Astrocyte of the cerebellum (primary cell): ENCODE results near the gene USP47.

Experiments
- DNase-seq: peaks from one replicate; pipeline ENCODE4 v3.0.0-alpha.2; 2011; ENCODE audit warnings: low read depth
- H3K4me3 ChIP-seq: 2 replicates; pipeline ENCODE4 v1.5.1; 2011; ENCODE audit warnings: mild to moderate bottlenecking, low read depth, low read length, moderate library complexity
- CTCF ChIP-seq: IDR thresholded peaks from 2 replicates; pipeline ENCODE4 v1.5.1; 2012; ENCODE audit warnings: low read length, low read depth, moderate library complexity, mild to moderate bottlenecking; ENCODE audit errors: missing control alignments
- in situ Hi-C: cut with HindIII; loops from 2 replicates; pipeline ENCODE4 v1.10.0; 2017; ENCODE audit warnings: low sequenced_read_pairs

The USP47 gene

GRCh38 chr11:11843211-11843621 is 1.4 kb downstream of the USP47 start:
- H3K4me3 ChIP-seq = peak overlapping the region; percentile 72
- in situ Hi-C loops = no loop called here
- no peak for TF ChIP-seq CTCF
- no peak for DNase-seq

- TF ChIP-seq CTCF = no peak
- in situ Hi-C loops = no loop called here
- no peak for DNase-seq
- H3K4me3 ChIP-seq = peak overlapping the region; percentile 72
Observed at GRCh38 chr11:11843642-11844041, 1.9 kb downstream of the USP47 start.

- no peak for TF ChIP-seq CTCF
- in situ Hi-C loops = no loop called here
- no peak for DNase-seq
- peak overlapping the region; percentile 72 for H3K4me3 ChIP-seq
Observed at GRCh38 chr11:11844272-11844671, 2.5 kb downstream of the USP47 start.

- no peak for DNase-seq
Observed at GRCh38 chr11:11845071-11845470, 3.3 kb downstream of the USP47 start.

GRCh38 chr11:11845551-11845950 is 3.8 kb downstream of the USP47 start:
- DNase-seq = no peak
- TF ChIP-seq CTCF = no peak
- in situ Hi-C loops = no loop called here
- no peak overlapping the region for H3K4me3 ChIP-seq

More at GRCh38 chr11:11845071-11845470, 3.3 kb downstream of the USP47 start:
- H3K4me3 ChIP-seq = no peak overlapping the region
- no peak for TF ChIP-seq CTCF
- in situ Hi-C loops = no loop called here

GRCh38 chr11:11847082-11847481 is 5.3 kb downstream of the USP47 start:
- no peak for TF ChIP-seq CTCF
- H3K4me3 ChIP-seq = no peak overlapping the region
- in situ Hi-C loops = no loop called here
- no peak for DNase-seq
